GM19238 (cell line): ENCODE measurements around the gene CENPF.

Experiments
- DNase-seq: peaks from one replicate; pipeline ENCODE4 v3.0.0; 2011; ENCODE audit warnings: low spot score; ENCODE audit not compliant: insufficient read length

The CENPF gene

GRCh38 chr1:214707306-214708087 lies 104.5 kb downstream of the CENPF start:
- DNase-seq, result no peak

DNA sequence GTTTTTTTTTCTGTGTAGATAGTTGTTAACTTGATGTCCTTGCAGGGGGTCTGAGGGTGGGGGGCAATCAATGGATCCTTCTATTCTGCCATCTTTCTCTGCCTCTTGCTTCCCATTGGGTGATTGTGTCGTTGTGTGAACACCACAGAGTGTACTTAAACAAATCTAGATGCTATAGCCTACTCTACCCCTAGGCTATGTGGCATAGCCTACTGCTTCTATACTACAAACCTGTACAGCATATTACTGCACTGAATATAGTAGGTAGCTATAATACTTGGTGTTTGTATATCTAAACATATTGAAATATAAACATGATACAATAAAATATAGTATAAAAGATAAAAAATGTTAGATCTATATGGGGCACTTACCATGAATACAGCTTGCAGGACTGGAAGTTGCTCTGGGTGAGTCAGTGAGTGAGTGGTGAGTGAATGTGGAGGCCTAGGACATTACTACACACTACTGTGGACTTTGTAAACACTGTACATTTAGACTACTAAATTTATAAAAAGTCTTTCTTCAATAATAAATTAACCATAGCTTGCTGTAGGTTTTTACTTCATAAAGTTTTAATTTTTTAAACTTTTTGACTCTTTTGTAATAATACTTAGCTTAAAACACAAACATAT lies 105.4 kb downstream of the CENPF start:
- no peak for DNase-seq

GRCh38 chr1:214709241-214709640 lies 106.2 kb downstream of the CENPF start:
- no peak for DNase-seq

DNA sequence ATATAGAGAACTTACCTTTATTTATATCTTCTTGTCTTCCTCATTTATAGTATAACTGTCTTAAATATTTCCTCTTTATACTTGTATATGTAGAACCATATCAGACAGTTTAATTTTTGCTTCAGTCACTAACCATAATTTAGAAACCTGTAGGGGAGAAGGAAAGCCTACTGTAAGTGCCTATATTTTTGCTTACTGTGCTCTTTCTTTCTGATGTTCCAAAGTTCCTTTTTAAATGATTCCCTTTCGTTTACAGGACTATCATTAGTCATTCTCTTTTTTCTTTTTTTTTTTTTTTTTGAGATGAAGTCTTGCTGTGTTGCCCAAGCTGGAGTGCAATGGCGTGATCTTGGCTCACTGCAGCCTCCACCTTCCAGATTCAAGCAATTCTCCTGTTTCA lies 109.7 kb downstream of the CENPF start:
- no peak for DNase-seq
